HCEC 1CT (cell line): ENCODE measurements around the gene ARID1B.

Experiments used
- DNase-seq: peaks from one replicate; pipeline ENCODE4 v3.0.0-alpha.2; 2017

Gene ARID1B

GRCh38 chr6:157223021-157223430, 445.8 kb downstream of the ARID1B start:
- no peak for DNase-seq

GRCh38 chr6:157223511-157223910, 446.3 kb downstream of the ARID1B start:
- DNase-seq, result no peak

- no peak for DNase-seq
These were observed 447.2 kb downstream of the ARID1B start for GRCh38 chr6:157224178-157224950.

- DNase-seq, result no peak
These were observed 447.9 kb downstream of the ARID1B start for GRCh38 chr6:157224951-157225574.

- no peak for DNase-seq
These were observed 448.4 kb downstream of the ARID1B start for GRCh38 chr6:157225575-157225995.

- DNase-seq, result peak; percentile 18
These were observed 448.9 kb downstream of the ARID1B start for GRCh38 chr6:157226026-157226625.

GRCh38 chr6:157226761-157227160, 449.6 kb downstream of the ARID1B start:
- DNase-seq, result no peak

- DNase-seq, result no peak
These were observed 450.3 kb downstream of the ARID1B start for GRCh38 chr6:157227202-157228166.

- no peak for DNase-seq
These were observed 451.4 kb downstream of the ARID1B start for GRCh38 chr6:157228426-157229131.

GRCh38 chr6:157229132-157229618, 452.0 kb downstream of the ARID1B start:
- no peak for DNase-seq

- DNase-seq, result no peak
These were observed 452.5 kb downstream of the ARID1B start for GRCh38 chr6:157229713-157230112.

- DNase-seq, result no peak
These were observed 453.7 kb downstream of the ARID1B start for GRCh38 chr6:157230910-157231309.

GRCh38 chr6:157232161-157232895, 455.1 kb downstream of the ARID1B start:
- DNase-seq, result no peak

GRCh38 chr6:157233156-157233555, 456.0 kb downstream of the ARID1B start:
- no peak for DNase-seq

GRCh38 chr6:157233686-157234085, 456.5 kb downstream of the ARID1B start:
- no peak for DNase-seq

GRCh38 chr6:157235600-157236039, 458.4 kb downstream of the ARID1B start:
- DNase-seq, result peak; percentile 44

GRCh38 chr6:157236040-157236725, 459.0 kb downstream of the ARID1B start:
- DNase-seq, result no peak

- no peak for DNase-seq
These were observed 461.2 kb downstream of the ARID1B start for GRCh38 chr6:157238346-157238745.

- DNase-seq, result no peak
These were observed 462.0 kb downstream of the ARID1B start for GRCh38 chr6:157239148-157239547.

- DNase-seq, result no peak
These were observed 462.5 kb downstream of the ARID1B start for GRCh38 chr6:157239671-157240058.
